Activated T-helper 1 cell treated with anti-CD3 and anti-CD28 coated beads, Interleukin-12 subunit alpha, Interleukin-12 subunit beta, Interleukin-2, Interleukin-4 antibody, amounts not matched to agents 30 ng/mL and 10 ng/mL and 1 ng/mL, durations not matched to agents 14 hours and 24 hours and 36 hours (primary cell): ENCODE data around the gene CLHC1. TPM values are rescaled to one million over a fixed set of nuclear protein-coding genes. Genes with fewer than 3 reads are reported as not detected.
"Not testable (repeated sequence)": the region's sequence is repeated elsewhere in the genome, so short reads cannot be mapped to it uniquely, and the experiment has no call there.

Experiments used
- DNase-seq: peaks from one replicate; pipeline ENCODE4 v3.0.0; 2021; ENCODE audit warnings: low spot score
- H3K27ac Mint-ChIP-seq: one replicate; pipeline ENCODE4 v1.8.0; 2021; ENCODE audit warnings: mild to moderate bottlenecking, mixed read lengths
- H3K27me3 Mint-ChIP-seq: one replicate; pipeline ENCODE4 v1.8.0; 2022; ENCODE audit warnings: mild to moderate bottlenecking, moderate library complexity, mixed read lengths; ENCODE audit not compliant: insufficient read depth
- H3K36me3 Mint-ChIP-seq: one replicate; pipeline ENCODE4 v1.8.0; 2021; ENCODE audit warnings: low read depth, mixed read lengths
- H3K4me1 Mint-ChIP-seq: one replicate; pipeline ENCODE4 v1.8.0; 2021; ENCODE audit warnings: low read depth, mixed read lengths
- H3K4me3 Mint-ChIP-seq: one replicate; pipeline ENCODE4 v1.8.0; 2021; ENCODE audit warnings: mild to moderate bottlenecking, moderate library complexity, mixed read lengths
- H3K9me3 Mint-ChIP-seq: one replicate; pipeline ENCODE4 v1.8.0; 2021; ENCODE audit warnings: mixed read lengths
- intact Hi-C: fragments of 100-400 bp; cut with micrococcal nuclease; formaldehyde crosslinking; loops from one replicate; pipeline ENCODE4 v1.15.1; 2024
- total RNA-seq: library from RNA; stranded (reverse); gene quantifications from 2 replicates; pipeline ENCODE4 v1.2.3, GENCODE V29; 2022

CLHC1 gene
- total RNA-seq, 1 donor from 2014 or later = 12.3 TPM

- Mint-ChIP-seq H3K4me3 (no peak overlapping the region), H3K27me3 (no peaks in the 10 kb centered on the region), H3K27ac (no peak overlapping the region), H3K9me3 (no peaks in the 10 kb centered on the region), H3K36me3 (no peaks in the 10 kb centered on the region), H3K4me1 (peaks cover 12% of the 10 kb centered on the region)
- intact Hi-C loops = no loop called here
- no peak for DNase-seq
These were observed 79.3 kb downstream of the CLHC1 start for GRCh38 chr2:55152475-55153412.

DNA sequence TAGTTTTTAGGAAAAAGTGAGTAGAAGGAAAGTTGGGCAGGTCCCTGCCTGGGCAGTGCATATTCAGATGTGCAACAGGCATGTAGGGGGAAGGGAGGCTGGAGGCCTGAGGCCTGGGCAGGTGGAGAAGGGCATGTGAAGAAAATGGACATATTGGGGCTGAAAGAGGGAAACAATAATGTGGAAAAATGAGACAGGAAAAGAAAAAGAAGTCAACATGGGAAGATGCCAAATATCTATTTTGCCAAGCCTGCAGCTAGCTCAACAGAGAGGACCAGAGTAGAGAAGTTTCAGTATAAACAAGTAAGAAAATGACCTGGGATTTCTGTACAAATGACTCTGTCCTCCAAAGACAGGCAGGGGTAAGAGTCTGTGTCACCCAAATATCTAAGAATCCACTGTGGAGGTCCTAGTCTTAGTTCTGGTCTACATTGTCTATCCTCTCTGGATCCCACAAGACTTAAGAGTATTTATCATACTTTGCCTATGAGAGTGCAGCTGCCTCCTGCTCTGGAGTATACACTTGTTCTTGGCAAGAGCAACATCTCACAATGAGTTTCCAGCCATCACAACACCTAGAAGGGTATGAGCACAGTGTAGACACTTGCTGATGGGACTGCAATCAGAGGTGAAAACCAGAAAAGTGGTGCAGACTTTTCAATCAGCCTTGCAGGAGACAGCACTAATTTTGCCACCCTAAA lies 80.2 kb downstream of the CLHC1 start:
- no peak overlapping the region for H3K4me3 Mint-ChIP-seq
- peaks cover 3% of the 10 kb centered on the region for H3K4me1 Mint-ChIP-seq
- H3K9me3 Mint-ChIP-seq = no peaks in the 10 kb centered on the region
- no peaks in the 10 kb centered on the region for H3K36me3 Mint-ChIP-seq
- H3K27ac Mint-ChIP-seq = no peak overlapping the region
- H3K27me3 Mint-ChIP-seq = no peaks in the 10 kb centered on the region
- intact Hi-C loops = no loop called here
- DNase-seq = no peak

- no peak overlapping the region for H3K27ac Mint-ChIP-seq
- DNase-seq = no peak
- no peaks in the 10 kb centered on the region for H3K36me3 Mint-ChIP-seq
- no peaks in the 10 kb centered on the region for H3K27me3 Mint-ChIP-seq
- H3K9me3 Mint-ChIP-seq = no peaks in the 10 kb centered on the region
- intact Hi-C loops = no loop called here
- no peaks in the 10 kb centered on the region for H3K4me1 Mint-ChIP-seq
- no peak overlapping the region for H3K4me3 Mint-ChIP-seq
These were observed 81.3 kb downstream of the CLHC1 start for GRCh38 chr2:55150834-55151233.

GRCh38 chr2:55148269-55148668 lies 83.8 kb downstream of the CLHC1 start:
- Mint-ChIP-seq H3K4me3 (no peak overlapping the region), H3K36me3 (no peaks in the 10 kb centered on the region), H3K4me1 (no peaks in the 10 kb centered on the region), H3K27me3 (no peaks in the 10 kb centered on the region), H3K27ac (no peak overlapping the region), H3K9me3 (no peaks in the 10 kb centered on the region)
- intact Hi-C loops = no loop called here
- DNase-seq = no peak

DNA sequence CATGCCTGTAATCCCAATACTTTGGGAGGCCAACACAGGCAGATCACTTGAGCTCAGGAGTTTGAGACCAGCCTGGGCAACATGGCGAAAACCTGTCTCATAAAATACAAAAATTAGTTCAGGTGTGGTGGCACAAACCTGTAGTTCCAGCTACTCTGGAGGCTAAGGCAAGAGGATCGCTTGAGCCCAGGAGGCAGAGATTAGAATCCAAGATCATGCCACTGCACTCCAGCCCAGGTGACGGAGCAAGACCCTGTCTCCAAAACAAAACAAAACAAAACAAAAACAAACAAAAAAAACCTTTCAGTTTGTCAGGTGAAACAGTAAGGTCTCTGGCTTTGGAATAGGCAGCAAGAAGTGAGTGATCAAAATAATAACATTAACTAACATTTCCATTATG lies 84.6 kb downstream of the CLHC1 start:
- H3K27me3 Mint-ChIP-seq = no peaks in the 10 kb centered on the region
- no peak overlapping the region for H3K4me3 Mint-ChIP-seq
- H3K4me1 Mint-ChIP-seq = peaks cover 1% of the 10 kb centered on the region
- no peaks in the 10 kb centered on the region for H3K36me3 Mint-ChIP-seq
- intact Hi-C loops = no loop called here
- H3K9me3 Mint-ChIP-seq = no peaks in the 10 kb centered on the region
- H3K27ac Mint-ChIP-seq = no peak overlapping the region
- DNase-seq = no peak

- H3K4me1 Mint-ChIP-seq = peaks cover 6% of the 10 kb centered on the region
- H3K36me3 Mint-ChIP-seq = no peaks in the 10 kb centered on the region
- no peaks in the 10 kb centered on the region for H3K27me3 Mint-ChIP-seq
- intact Hi-C loops = no loop called here
- no peak overlapping the region for H3K4me3 Mint-ChIP-seq
- no peaks in the 10 kb centered on the region for H3K9me3 Mint-ChIP-seq
- no peak for DNase-seq
- H3K27ac Mint-ChIP-seq = no peak overlapping the region
These were observed 85.1 kb downstream of the CLHC1 start for GRCh38 chr2:55147041-55147440.

DNA sequence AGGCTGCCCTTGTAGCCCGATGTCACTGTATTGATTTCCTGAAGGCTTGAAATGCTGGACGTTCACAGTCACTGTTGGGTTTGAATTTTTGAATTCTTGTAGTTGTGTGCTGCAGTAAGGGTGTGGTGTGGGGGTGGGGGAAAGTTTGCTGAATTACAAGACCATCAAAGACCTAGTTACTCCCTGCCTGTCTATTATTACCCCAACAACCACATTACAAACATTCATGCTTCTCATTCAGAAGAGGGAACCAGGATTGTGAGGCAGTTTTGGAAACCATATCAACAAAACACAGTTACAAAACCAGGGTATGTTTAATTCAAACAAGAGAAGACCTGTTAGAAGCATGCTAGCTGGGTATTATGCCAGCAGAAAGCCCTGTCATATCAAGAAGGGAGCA lies 85.8 kb downstream of the CLHC1 start:
- H3K36me3 Mint-ChIP-seq = no peaks in the 10 kb centered on the region
- no peaks in the 10 kb centered on the region for H3K27me3 Mint-ChIP-seq
- DNase-seq = no peak
- peaks cover 11% of the 10 kb centered on the region for H3K4me1 Mint-ChIP-seq
- no peaks in the 10 kb centered on the region for H3K9me3 Mint-ChIP-seq
- intact Hi-C loops = no loop called here
- H3K4me3 Mint-ChIP-seq = no peak overlapping the region
- no peak overlapping the region for H3K27ac Mint-ChIP-seq

- no peak overlapping the region for H3K27ac Mint-ChIP-seq
- DNase-seq = no peak
- no peaks in the 10 kb centered on the region for H3K27me3 Mint-ChIP-seq
- H3K36me3 Mint-ChIP-seq = no peaks in the 10 kb centered on the region
- H3K4me1 Mint-ChIP-seq = peaks cover 11% of the 10 kb centered on the region
- intact Hi-C loops = no loop called here
- no peak overlapping the region for H3K4me3 Mint-ChIP-seq
- no peaks in the 10 kb centered on the region for H3K9me3 Mint-ChIP-seq
These were observed 86.9 kb downstream of the CLHC1 start for GRCh38 chr2:55144922-55145820.

DNA sequence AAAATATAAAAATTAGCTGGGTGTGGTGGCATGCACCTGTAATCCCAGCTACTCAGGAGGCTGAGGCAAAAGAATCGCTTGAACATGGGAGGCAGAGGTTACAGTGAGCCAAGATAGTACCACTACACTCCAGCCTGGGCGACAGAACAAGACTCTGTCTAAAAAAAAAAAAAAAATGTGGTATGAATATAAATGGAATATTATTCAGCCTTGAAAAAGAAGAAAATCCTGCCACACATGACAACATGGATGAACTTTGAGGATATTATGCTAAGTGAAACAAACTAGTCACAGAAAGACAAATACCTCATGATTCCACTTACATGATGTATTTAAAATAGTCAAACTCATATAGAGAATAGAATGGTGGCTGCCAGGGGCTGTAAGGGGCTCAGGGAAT lies 88.4 kb downstream of the CLHC1 start:
- H3K36me3 Mint-ChIP-seq, H3K27me3 Mint-ChIP-seq, intact Hi-C loops, DNase-seq, H3K27ac Mint-ChIP-seq, H3K4me3 Mint-ChIP-seq, H3K9me3 Mint-ChIP-seq: not testable (repeated sequence)
- peaks cover 11% of the 10 kb centered on the region for H3K4me1 Mint-ChIP-seq

- peaks cover 2% of the 10 kb centered on the region for H3K27me3 Mint-ChIP-seq
- H3K4me3 Mint-ChIP-seq = no peak overlapping the region
- no peaks in the 10 kb centered on the region for H3K36me3 Mint-ChIP-seq
- peaks cover 11% of the 10 kb centered on the region for H3K4me1 Mint-ChIP-seq
- H3K9me3 Mint-ChIP-seq = no peaks in the 10 kb centered on the region
- intact Hi-C loops = no loop called here
- no peak overlapping the region for H3K27ac Mint-ChIP-seq
- no peak for DNase-seq
These were observed 89.6 kb downstream of the CLHC1 start for GRCh38 chr2:55142518-55142917.

DNA sequence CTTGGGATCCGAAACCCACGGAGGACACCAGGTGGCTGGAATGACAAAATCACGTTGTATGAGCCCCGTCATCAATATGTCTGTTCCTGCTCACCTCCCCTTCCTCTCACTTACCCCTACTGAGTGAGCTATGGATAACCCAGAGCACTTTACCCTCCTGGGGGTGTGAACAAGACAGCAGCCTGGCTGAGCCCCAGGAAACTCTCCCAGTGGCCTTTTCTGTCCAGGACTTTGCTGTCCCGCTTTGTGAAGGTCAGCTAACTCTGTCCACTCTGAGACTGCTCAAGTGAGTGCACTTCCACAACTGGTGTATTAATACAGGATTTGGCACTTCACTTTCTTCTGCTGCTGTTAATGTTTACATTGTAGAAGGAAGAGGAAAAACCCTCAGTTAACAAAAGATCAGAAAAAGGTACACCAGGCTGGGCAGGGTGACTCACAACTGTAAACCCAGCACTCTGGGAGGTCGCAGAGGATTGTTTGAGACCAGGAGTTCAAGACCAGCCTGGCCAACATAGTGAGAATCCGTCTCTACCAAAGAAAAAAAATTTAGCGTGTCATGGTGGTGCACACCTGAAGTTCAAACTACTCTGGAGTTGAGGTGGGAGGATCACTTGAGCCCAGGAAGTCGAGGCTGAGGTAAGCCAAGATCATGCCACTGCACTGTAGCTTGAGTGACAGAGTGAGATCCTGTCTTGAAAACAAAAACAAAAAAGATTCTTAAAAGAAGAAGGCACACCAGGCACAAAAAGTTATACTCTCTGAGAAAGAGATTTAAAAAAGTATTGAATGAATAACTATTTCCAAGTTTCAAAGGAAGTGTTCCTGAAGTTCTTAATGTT lies 90.3 kb downstream of the CLHC1 start:
- H3K9me3 Mint-ChIP-seq = no peaks in the 10 kb centered on the region
- no peak for DNase-seq
- peaks cover 2% of the 10 kb centered on the region for H3K27me3 Mint-ChIP-seq
- peak overlapping the region; percentile 59 for H3K27ac Mint-ChIP-seq
- peaks cover 12% of the 10 kb centered on the region for H3K4me1 Mint-ChIP-seq
- H3K4me3 Mint-ChIP-seq = peak overlapping the region; percentile 30
- intact Hi-C loops = no loop called here
- H3K36me3 Mint-ChIP-seq = no peaks in the 10 kb centered on the region
